Measurements from ENCODE around the gene ZNF532.

DNA sequence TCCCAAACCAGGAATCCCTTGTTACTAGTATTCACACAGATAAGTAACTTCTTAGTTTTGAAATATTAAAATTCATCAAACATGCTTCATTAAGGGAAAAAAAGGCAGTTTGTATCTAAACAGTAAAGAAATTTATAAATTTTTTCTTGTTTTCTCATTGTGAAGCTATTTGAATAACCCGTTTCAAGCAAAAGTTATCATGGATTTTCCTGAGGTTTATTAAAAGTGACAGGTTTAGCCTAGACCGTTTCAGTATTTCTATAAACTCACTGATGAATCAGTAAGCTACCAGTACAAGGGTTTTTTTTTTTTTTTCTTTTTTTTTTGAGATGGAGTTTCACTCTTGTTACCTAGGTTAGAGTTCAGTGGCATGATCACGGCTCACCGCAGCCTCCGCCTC is 20.0 kb downstream of the ZNF532 start:
- TF ChIP-seq, protein P1, sequence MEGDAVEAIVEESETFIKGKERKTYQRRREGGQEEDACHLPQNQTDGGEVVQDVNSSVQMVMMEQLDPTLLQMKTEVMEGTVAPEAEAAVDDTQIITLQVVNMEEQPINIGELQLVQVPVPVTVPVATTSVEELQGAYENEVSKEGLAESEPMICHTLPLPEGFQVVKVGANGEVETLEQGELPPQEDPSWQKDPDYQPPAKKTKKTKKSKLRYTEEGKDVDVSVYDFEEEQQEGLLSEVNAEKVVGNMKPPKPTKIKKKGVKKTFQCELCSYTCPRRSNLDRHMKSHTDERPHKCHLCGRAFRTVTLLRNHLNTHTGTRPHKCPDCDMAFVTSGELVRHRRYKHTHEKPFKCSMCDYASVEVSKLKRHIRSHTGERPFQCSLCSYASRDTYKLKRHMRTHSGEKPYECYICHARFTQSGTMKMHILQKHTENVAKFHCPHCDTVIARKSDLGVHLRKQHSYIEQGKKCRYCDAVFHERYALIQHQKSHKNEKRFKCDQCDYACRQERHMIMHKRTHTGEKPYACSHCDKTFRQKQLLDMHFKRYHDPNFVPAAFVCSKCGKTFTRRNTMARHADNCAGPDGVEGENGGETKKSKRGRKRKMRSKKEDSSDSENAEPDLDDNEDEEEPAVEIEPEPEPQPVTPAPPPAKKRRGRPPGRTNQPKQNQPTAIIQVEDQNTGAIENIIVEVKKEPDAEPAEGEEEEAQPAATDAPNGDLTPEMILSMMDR (IDR thresholded peaks at IDR 0.05; ENCODE audit: low read depth, low read length): no peak
- no peak for TF ChIP-seq MYC (IDR thresholded peaks at IDR 0.05; ENCODE audit: low read depth, low read length)
